ENCODE data around the gene C1orf35.

C1orf35 gene

DNA sequence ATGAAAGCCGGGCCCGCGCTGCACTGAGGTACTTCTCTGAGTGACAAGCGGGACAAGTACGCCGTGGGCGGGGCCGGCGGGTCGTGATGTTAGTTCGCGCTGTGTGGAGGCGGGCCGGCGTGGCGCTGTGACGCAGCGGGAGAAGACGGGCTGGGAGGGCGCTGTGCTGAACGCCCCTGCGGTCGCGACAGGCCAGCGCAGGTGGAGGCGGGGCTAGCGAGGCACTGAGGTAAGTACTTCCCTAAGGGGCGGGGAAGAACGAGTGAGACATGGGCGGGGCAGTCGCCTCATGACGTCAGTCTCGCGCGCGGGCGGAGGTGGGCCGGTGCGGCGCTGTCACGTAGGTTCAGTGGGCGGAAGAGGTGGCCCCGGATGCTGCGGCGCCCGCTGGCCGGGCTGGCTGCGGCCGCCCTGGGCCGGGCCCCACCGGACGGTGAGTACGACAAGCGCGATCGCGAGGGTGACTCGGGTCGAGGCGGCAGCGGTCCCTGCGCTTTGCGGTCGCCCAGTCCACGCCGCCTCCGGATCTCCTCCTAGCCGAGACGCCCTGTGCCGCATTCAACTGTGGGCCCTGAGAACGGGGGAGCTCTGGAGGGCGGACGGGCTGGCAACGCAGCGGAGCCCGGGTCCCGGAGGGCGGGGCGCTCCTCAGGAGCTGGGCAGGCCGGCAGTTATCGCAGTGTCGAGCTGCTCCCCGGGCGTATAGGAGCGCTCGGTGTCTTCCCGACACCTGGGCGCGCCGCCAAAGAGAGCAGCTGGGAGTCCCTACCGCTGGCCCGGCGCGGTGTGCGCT, 37.0 kb upstream of the C1orf35 start, which contains the start of gene GUK1:
Gene GUK1, plus strand, starts transcription at position 349 of the 793 bp plus-strand sequence. Its CDS starts 24 bp downstream, at position 373.
- ChIA-PET CTCF (interaction anchor here (1.0 kb wide), 1 partner anchor 13 kb away, joined by 5 read pairs; no protein-coding TSS in a partner anchor), POLR2A (interaction anchor here (0.6 to 2.8 kb wide), 13 partner anchors 9 to 405 kb away, joined by 3 to 8 read pairs (median 4); partner anchors contain the start of genes JMJD4 and SNAP47)
- DNase-seq (ENCODE audit: extremely low spot score) = peak; percentile 100
- TF ChIP-seq L3MBTL2 (conservative IDR thresholded peaks at IDR 0.05) (no peak), TARDBP (IDR thresholded peaks at IDR 0.05) (no peak; the same call in 1 of the 2 replicates), LEF1 (IDR thresholded peaks at IDR 0.05; ENCODE audit: borderline replicate concordance) (no peak), NFRKB (IDR thresholded peaks at IDR 0.05) (no peak), BHLHE40 (IDR thresholded peaks at IDR 0.05; ENCODE audit: borderline replicate concordance) (no peak), SP1 (IDR thresholded peaks at IDR 0.05) (no peak), ELF4 (IDR thresholded peaks at IDR 0.05) (no peak), ARNT (IDR thresholded peaks at IDR 0.05) (peak; percentile 84; the same call in 1 of the 2 replicates), FOXM1 (IDR thresholded peaks at IDR 0.05; ENCODE audit: borderline replicate concordance) (no peak), HDGF (IDR thresholded peaks at IDR 0.05; ENCODE audit: borderline replicate concordance) (peak; percentile 100)
- TF ChIP-seq, protein P1, sequence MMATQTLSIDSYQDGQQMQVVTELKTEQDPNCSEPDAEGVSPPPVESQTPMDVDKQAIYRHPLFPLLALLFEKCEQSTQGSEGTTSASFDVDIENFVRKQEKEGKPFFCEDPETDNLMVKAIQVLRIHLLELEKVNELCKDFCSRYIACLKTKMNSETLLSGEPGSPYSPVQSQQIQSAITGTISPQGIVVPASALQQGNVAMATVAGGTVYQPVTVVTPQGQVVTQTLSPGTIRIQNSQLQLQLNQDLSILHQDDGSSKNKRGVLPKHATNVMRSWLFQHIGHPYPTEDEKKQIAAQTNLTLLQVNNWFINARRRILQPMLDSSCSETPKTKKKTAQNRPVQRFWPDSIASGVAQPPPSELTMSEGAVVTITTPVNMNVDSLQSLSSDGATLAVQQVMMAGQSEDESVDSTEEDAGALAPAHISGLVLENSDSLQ (IDR thresholded peaks at IDR 0.05) = peak; percentile 99

DNA sequence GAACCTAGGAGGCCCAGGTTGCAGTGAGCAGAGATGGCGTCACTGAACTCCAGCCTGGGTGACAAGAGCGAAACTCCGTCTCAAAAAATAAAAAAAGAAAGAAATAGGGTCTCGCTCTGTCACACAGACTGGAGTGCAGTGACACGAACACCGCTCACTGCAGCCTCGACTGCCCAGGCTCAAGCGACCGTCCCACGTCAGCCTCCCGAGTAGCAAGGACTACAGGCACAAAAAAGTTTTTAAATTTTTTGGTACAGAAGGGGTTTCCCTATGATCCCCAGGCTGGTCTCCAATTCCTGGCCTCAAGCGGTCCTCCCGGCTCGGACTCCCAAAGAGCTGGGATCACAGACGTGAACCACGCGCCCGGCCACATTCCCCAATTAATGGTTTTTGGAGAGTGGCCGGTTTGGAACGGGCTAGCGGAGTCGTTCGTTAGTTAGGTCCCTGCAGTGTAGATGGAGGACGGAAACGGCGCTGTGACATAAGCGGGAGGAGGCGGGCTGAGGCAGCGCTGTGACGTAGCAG, 36.3 kb upstream of the C1orf35 start:
- ChIA-PET CTCF (no interaction called here), POLR2A (interaction anchor here (1.5 to 2.8 kb wide), 4 partner anchors 14 to 27 kb away, joined by 3 to 8 read pairs (median 8); no protein-coding TSS in a partner anchor)

DNA sequence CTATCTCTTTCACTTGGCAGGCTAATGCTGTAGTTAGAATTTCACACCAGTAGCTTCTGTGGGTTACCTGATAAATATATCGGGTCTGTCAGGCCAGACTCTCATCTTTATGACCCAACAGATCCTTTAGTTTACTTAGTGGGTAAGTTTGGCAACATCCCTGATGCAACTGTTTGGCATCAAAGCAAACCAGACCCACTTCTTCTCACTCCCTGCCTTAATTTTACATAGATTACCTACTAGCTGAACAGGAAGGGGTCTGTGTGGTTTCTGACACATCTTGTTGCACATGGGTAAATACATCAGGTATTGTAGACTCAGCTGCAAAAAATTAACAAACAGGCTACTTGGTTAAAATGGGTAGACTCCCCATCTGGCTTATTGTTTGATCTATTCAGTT, 33.8 kb upstream of the C1orf35 start:
- POLR2A ChIA-PET = interaction anchor here (2.5 kb wide), 1 partner anchor 29 kb away, joined by 12 read pairs; the partner anchor contains the start of gene IBA57
- CTCF ChIA-PET = no interaction called here
- TF ChIP-seq FOXM1 (IDR thresholded peaks at IDR 0.05; ENCODE audit: borderline replicate concordance) (no peak), NFRKB (IDR thresholded peaks at IDR 0.05) (no peak), FOXK2 (IDR thresholded peaks at IDR 0.05) (no peak), ELF4 (IDR thresholded peaks at IDR 0.05) (no peak), LEF1 (IDR thresholded peaks at IDR 0.05; ENCODE audit: borderline replicate concordance) (no peak), SP1 (IDR thresholded peaks at IDR 0.05) (no peak), HDGF (IDR thresholded peaks at IDR 0.05; ENCODE audit: borderline replicate concordance) (no peak), TARDBP (IDR thresholded peaks at IDR 0.05) (no peak), FOXA1 (IDR thresholded peaks at IDR 0.05) (no peak), ZNF384 (IDR thresholded peaks at IDR 0.05) (no peak), ARNT (IDR thresholded peaks at IDR 0.05) (no peak), L3MBTL2 (conservative IDR thresholded peaks at IDR 0.05) (no peak)
- TF ChIP-seq, protein P1 (IDR thresholded peaks at IDR 0.05) = no peak

More for the DNA sequence above, 36.3 kb upstream of the C1orf35 start:
- DNase-seq (ENCODE audit: extremely low spot score) = no peak
- TF ChIP-seq SP1 (IDR thresholded peaks at IDR 0.05) (no peak), FOXA1 (IDR thresholded peaks at IDR 0.05) (no peak), CTBP1 (IDR thresholded peaks at IDR 0.05; ENCODE audit: borderline replicate concordance) (no peak), FOXM1 (IDR thresholded peaks at IDR 0.05; ENCODE audit: borderline replicate concordance) (no peak), SUZ12 (IDR thresholded peaks at IDR 0.05) (no peak), HDGF (IDR thresholded peaks at IDR 0.05; ENCODE audit: borderline replicate concordance) (no peak), TARDBP (IDR thresholded peaks at IDR 0.05) (peak; percentile 86; the same call in 1 of the 2 replicates), NFRKB (IDR thresholded peaks at IDR 0.05) (no peak)

DNA sequence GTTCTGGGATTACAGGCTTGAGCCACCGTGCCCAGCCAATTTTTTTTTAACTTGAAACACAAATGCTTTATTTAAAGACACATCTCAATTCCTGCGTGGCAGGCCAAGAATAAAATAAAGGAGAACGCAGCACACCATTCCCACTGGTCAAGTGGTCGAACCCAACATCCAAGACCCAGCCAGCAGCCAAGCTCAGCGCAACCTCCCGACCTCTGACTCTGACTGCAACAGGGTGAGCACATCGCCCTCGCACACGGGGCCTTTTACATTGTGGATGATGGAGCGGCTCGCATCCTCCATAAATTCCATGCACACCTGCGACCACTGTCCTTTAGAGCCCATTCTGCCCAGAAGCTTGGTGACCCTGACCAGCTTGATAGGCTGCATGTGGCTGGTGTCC, 31.5 kb upstream of the C1orf35 start:
- no peak for DNase-seq (ENCODE audit: extremely low spot score)
- TF ChIP-seq L3MBTL2 (conservative IDR thresholded peaks at IDR 0.05) (no peak), SP1 (IDR thresholded peaks at IDR 0.05) (no peak), CTBP1 (IDR thresholded peaks at IDR 0.05; ENCODE audit: borderline replicate concordance) (no peak), FOXA1 (IDR thresholded peaks at IDR 0.05) (no peak), ELF4 (IDR thresholded peaks at IDR 0.05) (no peak), SUZ12 (IDR thresholded peaks at IDR 0.05) (no peak), LEF1 (IDR thresholded peaks at IDR 0.05; ENCODE audit: borderline replicate concordance) (no peak), TARDBP (IDR thresholded peaks at IDR 0.05) (no peak)
- TF ChIP-seq, protein P1 (IDR thresholded peaks at IDR 0.05) = no peak
- CTCF ChIA-PET = no interaction called here
- POLR2A ChIA-PET = interaction anchor here (1.3 kb wide), 1 partner anchor 24 kb away, joined by 3 read pairs; no protein-coding TSS in a partner anchor

More for the DNA sequence above, 33.8 kb upstream of the C1orf35 start:
- DNase-seq (ENCODE audit: extremely low spot score) = no peak

DNA sequence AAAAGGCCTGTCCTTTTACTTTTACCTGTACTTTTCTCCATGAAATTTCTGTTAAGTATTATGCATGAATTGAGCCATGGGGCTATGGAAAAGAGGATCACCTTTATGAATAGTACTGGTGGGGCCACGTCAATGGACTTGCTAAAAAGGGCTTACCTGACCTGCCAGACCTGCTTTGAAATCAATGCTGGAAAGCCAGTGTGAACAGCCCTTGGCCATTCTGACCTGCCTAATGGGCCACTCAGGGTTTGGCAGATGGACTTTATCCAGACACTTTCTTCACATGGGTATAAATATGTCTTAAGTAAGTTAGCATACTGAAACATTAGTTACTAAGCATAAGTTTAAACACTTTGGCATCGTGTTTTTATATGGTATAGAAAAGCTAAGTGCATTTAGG, 28.6 kb upstream of the C1orf35 start:
- CTCF ChIA-PET = interaction anchor here (1.7 kb wide), 1 partner anchor 22 kb away, joined by 7 read pairs; the partner anchor contains the start of gene MRPL55
- no peak for TF ChIP-seq FOXA1 (IDR thresholded peaks at IDR 0.05)
- TF ChIP-seq L3MBTL2 (conservative IDR thresholded peaks at IDR 0.05) = no peak
- TF ChIP-seq ARNT (IDR thresholded peaks at IDR 0.05) = no peak
- TF ChIP-seq SUZ12 (IDR thresholded peaks at IDR 0.05) = no peak
- POLR2A ChIA-PET = interaction anchor here (1.0 kb wide), 1 partner anchor 325 kb away, joined by 3 read pairs; a partner anchor contains a TSS
- no peak for DNase-seq (ENCODE audit: extremely low spot score)

DNA sequence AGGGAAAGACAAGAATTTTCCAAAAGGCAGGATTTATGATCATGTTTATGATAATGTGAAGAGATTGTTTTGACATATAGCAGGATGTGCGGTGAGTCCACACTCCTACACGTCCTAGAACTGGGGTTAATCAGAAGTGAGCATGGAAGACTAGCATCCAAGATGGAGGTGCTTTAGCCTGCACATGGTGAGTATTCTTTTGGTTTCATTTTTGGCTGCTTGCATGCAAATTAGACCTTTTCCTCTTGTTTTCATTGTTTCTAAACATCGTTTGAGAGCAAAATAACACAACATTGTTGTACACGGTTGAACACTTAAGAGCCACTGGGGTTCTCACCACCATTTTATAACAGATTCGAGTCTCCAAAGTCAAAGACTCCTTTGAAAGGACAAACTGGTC, 22.1 kb upstream of the C1orf35 start:
- POLR2A ChIA-PET = interaction anchor here (1.0 kb wide), 1 partner anchor 43 kb away, joined by 3 read pairs; the partner anchor contains the start of gene ARF1
- no peak for TF ChIP-seq TARDBP (IDR thresholded peaks at IDR 0.05)
- TF ChIP-seq ARNT (IDR thresholded peaks at IDR 0.05) = no peak
- TF ChIP-seq SUZ12 (IDR thresholded peaks at IDR 0.05) = no peak
- TF ChIP-seq ELF4 (IDR thresholded peaks at IDR 0.05) = no peak
- TF ChIP-seq ZNF384 (IDR thresholded peaks at IDR 0.05) = no peak
- TF ChIP-seq, protein P1 (IDR thresholded peaks at IDR 0.05) = no peak
- TF ChIP-seq NFRKB (IDR thresholded peaks at IDR 0.05) = no peak
- no peak for TF ChIP-seq HDGF (IDR thresholded peaks at IDR 0.05; ENCODE audit: borderline replicate concordance)
- no peak for TF ChIP-seq CTBP1 (IDR thresholded peaks at IDR 0.05; ENCODE audit: borderline replicate concordance)
- no peak for TF ChIP-seq SP1 (IDR thresholded peaks at IDR 0.05)
- no peak for TF ChIP-seq FOXM1 (IDR thresholded peaks at IDR 0.05; ENCODE audit: borderline replicate concordance)
- no peak for TF ChIP-seq LEF1 (IDR thresholded peaks at IDR 0.05; ENCODE audit: borderline replicate concordance)
- TF ChIP-seq FOXA1 (IDR thresholded peaks at IDR 0.05) = no peak
- no peak for TF ChIP-seq BHLHE40 (IDR thresholded peaks at IDR 0.05; ENCODE audit: borderline replicate concordance)
- CTCF ChIA-PET = no interaction called here

More for the DNA sequence above, 22.1 kb upstream of the C1orf35 start:
- no peak for DNase-seq (ENCODE audit: extremely low spot score)

Data from HEK293T (cell line).